HEK293 (cell line): ENCODE measurements around the gene TSPOAP1.
A peak's percentile ranks its signal among the peaks of the same experiment; 100 is the strongest.

Source experiments
- CTCF ChIA-PET: fragments of 350-600 bp; formaldehyde crosslinking; extraction: SDS; loops from one replicate; lab custom pipeline; 2021; ENCODE audit warnings: antibody characterized with exemption; lab: Yijun Ruan, JAX
- POLR2A ChIA-PET: fragments of 300-600 bp; formaldehyde crosslinking; extraction: SDS; loops from one replicate; lab custom pipeline; 2020; ENCODE audit warnings: antibody characterized with exemption, inconsistent platforms; lab: Yijun Ruan, JAX
- H3K27ac ChIP-seq: fragments of 200-500 bp; sonication (Bioruptor generic); 2 replicates; pipeline ENCODE4 v1.5.1; 2014; ENCODE audit warnings: low read depth, low read length, control low read depth, inconsistent platforms; ENCODE audit errors: extremely low read depth
- H3K36me3 ChIP-seq, 2 experiments: fragments of 200-500 bp in 1 of 2; sonication (Bioruptor generic) in 1 of 2; 1 replicate in 1 of 2; 2 replicates in 1 of 2; pipeline ENCODE4 v1.5.1; 2014 to 2017; ENCODE audit warnings: inconsistent platforms in 2 of 2, low read length in 2 of 2; ENCODE audit not compliant: control insufficient read depth in 2 of 2, insufficient read depth in 1 of 2
- H3K4me1 ChIP-seq: fragments of 200-500 bp; sonication (Bioruptor generic); 2 replicates; pipeline ENCODE4 v1.5.1; 2014; ENCODE audit warnings: mild to moderate bottlenecking, low read length, inconsistent platforms; ENCODE audit not compliant: control insufficient read depth, insufficient read depth
- H3K4me3 ChIP-seq: 2 replicates; pipeline ENCODE4 v1.5.1; 2011; ENCODE audit warnings: low read depth, mild to moderate bottlenecking, control low read depth, low read length, moderate library complexity
- H3K9me3 ChIP-seq: fragments of 200-500 bp; sonication (Bioruptor generic); 2 replicates; pipeline ENCODE4 v1.5.1; 2014; ENCODE audit warnings: low read depth, low read length, inconsistent platforms; ENCODE audit not compliant: control insufficient read depth, insufficient read depth
- BCL11A ChIP-seq: fragments of 450-650 bp; formaldehyde crosslinking; IDR thresholded peaks from 2 replicates; pipeline ENCODE4 v1.5.1; 2016; ENCODE audit warnings: low read depth, missing biosample characterization, missing genetic modification characterization
- FEZF1 ChIP-seq: fragments of 450-650 bp; formaldehyde crosslinking; IDR thresholded peaks from 2 replicates; pipeline ENCODE4 v1.5.1; 2016; ENCODE audit warnings: missing biosample characterization, missing genetic modification characterization
- MEIS1 ChIP-seq: sonication (generic); formaldehyde crosslinking; IDR thresholded peaks from 2 replicates; pipeline ENCODE4 v1.8.1; 2022; ENCODE audit warnings: missing genetic modification reagents, mild to moderate bottlenecking, borderline replicate concordance
- REST ChIP-seq: fragments of 450-650 bp; formaldehyde crosslinking; IDR thresholded peaks from 2 replicates; pipeline ENCODE4 v1.5.1; 2016; ENCODE audit warnings: missing biosample characterization, missing genetic modification characterization
- SP3 ChIP-seq: fragments of 450-650 bp; formaldehyde crosslinking; IDR thresholded peaks from 2 replicates; pipeline ENCODE4 v1.5.1; 2016; ENCODE audit warnings: missing biosample characterization, missing genetic modification characterization
- SP7 ChIP-seq: fragments of 450-650 bp; formaldehyde crosslinking; IDR thresholded peaks from 2 replicates; pipeline ENCODE4 v1.5.1; 2016; ENCODE audit warnings: missing biosample characterization, missing genetic modification characterization
- ZBTB17 ChIP-seq: fragments of 450-650 bp; formaldehyde crosslinking; IDR thresholded peaks from 2 replicates; pipeline ENCODE4 v1.5.1; 2016; ENCODE audit warnings: missing biosample characterization, missing genetic modification characterization
- ZBTB6 ChIP-seq: fragments of 450-650 bp; formaldehyde crosslinking; IDR thresholded peaks from 2 replicates; pipeline ENCODE4 v1.5.1; 2017; ENCODE audit warnings: missing biosample characterization, missing genetic modification characterization
- ZNF16 ChIP-seq: fragments of 450-650 bp; formaldehyde crosslinking; IDR thresholded peaks from 2 replicates; pipeline ENCODE4 v1.5.1; 2016; ENCODE audit warnings: low read depth, missing biosample characterization, missing genetic modification characterization
- ZNF169 ChIP-seq: fragments of 450-650 bp; formaldehyde crosslinking; IDR thresholded peaks from 2 replicates; pipeline ENCODE4 v1.5.1; 2016; ENCODE audit warnings: missing biosample characterization, missing genetic modification characterization
- ZNF202 ChIP-seq: fragments of 450-650 bp; formaldehyde crosslinking; IDR thresholded peaks from 2 replicates; pipeline ENCODE4 v1.5.1; 2016; ENCODE audit warnings: missing biosample characterization, missing genetic modification characterization, borderline replicate concordance
- ZNF292 ChIP-seq: fragments of 450-650 bp; formaldehyde crosslinking; IDR thresholded peaks from 2 replicates; pipeline ENCODE4 v1.5.1; 2016; ENCODE audit warnings: low read depth, missing biosample characterization, missing genetic modification characterization, borderline replicate concordance
- ZNF311 ChIP-seq: fragments of 450-650 bp; formaldehyde crosslinking; IDR thresholded peaks from 2 replicates; pipeline ENCODE4 v1.5.1; 2017; ENCODE audit warnings: missing biosample characterization, missing genetic modification characterization, borderline replicate concordance
- ZNF404 ChIP-seq: fragments of 450-650 bp; formaldehyde crosslinking; IDR thresholded peaks from 2 replicates; pipeline ENCODE4 v1.5.1; 2017; ENCODE audit warnings: missing biosample characterization, missing genetic modification characterization
- ZNF423 ChIP-seq: fragments of 450-650 bp; formaldehyde crosslinking; IDR thresholded peaks from 2 replicates; pipeline ENCODE4 v1.5.1; 2016; ENCODE audit warnings: missing biosample characterization, missing genetic modification characterization
- ZNF501 ChIP-seq: fragments of 450-650 bp; formaldehyde crosslinking; IDR thresholded peaks from 2 replicates; pipeline ENCODE4 v1.5.1; 2016; ENCODE audit warnings: missing biosample characterization, missing genetic modification characterization
- ZNF513 ChIP-seq: fragments of 450-650 bp; IDR thresholded peaks from 2 replicates; pipeline ENCODE4 v1.5.1; 2018; ENCODE audit warnings: missing biosample characterization, missing genetic modification characterization
- ZNF544 ChIP-seq: fragments of 450-650 bp; formaldehyde crosslinking; IDR thresholded peaks from 2 replicates; pipeline ENCODE4 v1.5.0; 2017; ENCODE audit warnings: missing biosample characterization, missing genetic modification characterization
- ZNF549 ChIP-seq: fragments of 450-650 bp; IDR thresholded peaks from 2 replicates; pipeline ENCODE4 v1.5.1; 2018; ENCODE audit warnings: missing biosample characterization, missing genetic modification characterization, mild to moderate bottlenecking, inconsistent platforms, moderate library complexity
- ZNF654 ChIP-seq: fragments of 450-650 bp; formaldehyde crosslinking; IDR thresholded peaks from 2 replicates; pipeline ENCODE4 v1.5.1; 2016; ENCODE audit warnings: low read depth, missing biosample characterization, missing genetic modification characterization
- ZNF664 ChIP-seq: fragments of 450-650 bp; formaldehyde crosslinking; IDR thresholded peaks from 2 replicates; pipeline ENCODE4 v1.5.1; 2016; ENCODE audit warnings: missing biosample characterization, missing genetic modification characterization
- ZNF837 ChIP-seq: fragments of 450-650 bp; formaldehyde crosslinking; IDR thresholded peaks from 2 replicates; pipeline ENCODE4 v1.5.1; 2016; ENCODE audit warnings: missing biosample characterization, missing genetic modification characterization
- TF ChIP-seq, protein P1 (sequence below): fragments of 450-650 bp; formaldehyde crosslinking; IDR thresholded peaks from 2 replicates; pipeline ENCODE4 v1.5.1; 2016; ENCODE audit warnings: missing biosample characterization, missing genetic modification characterization

Gene TSPOAP1

GRCh38 chr17:58351831-58352595 is 23.4 kb upstream of the TSPOAP1 start, which contains the start of gene SUPT4H1 (continued):
- TF ChIP-seq REST (tag by site-specific recombination) = no peak

DNA sequence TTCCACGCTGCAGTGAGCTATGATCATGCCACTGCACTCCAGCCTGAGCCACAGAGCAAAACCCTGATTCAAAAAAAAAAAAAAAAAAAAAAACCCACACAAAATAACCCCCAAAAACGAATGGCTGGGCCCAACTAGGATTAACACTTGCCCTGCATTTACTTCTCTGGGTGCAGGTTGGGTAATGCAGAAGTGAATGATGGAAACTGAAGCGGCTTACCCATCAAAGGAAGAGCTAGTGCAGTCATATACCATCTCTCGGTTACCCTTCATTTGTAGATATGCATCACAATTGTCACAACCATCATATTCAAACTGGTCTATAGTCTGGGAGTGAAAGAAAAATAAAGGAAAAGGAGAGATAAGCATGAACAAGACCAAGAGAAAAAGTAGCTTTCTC is 22.6 kb upstream of the TSPOAP1 start:
- ChIA-PET POLR2A (interaction anchor here (0.6 to 4.6 kb wide), 13 partner anchors 8 to 491 kb away, joined by 4 to 130 read pairs (median 11); partner anchors contain the start of gene RNF43), CTCF (interaction anchor here (0.7 to 3.6 kb wide), 11 partner anchors 14 to 100 kb away, joined by 3 to 15 read pairs (median 7); partner anchors contain the start of gene RNF43)
- TF ChIP-seq ZNF513 (tag by site-specific recombination) = no peak
- TF ChIP-seq ZNF202 (tag by site-specific recombination) = no peak
- no peak for TF ChIP-seq SP7 (tag by site-specific recombination)
- no peak for TF ChIP-seq SP3 (tag by site-specific recombination)
- TF ChIP-seq ZBTB6 = no peak
- no peak for TF ChIP-seq ZNF169 (tag by site-specific recombination)
- TF ChIP-seq ZNF837 (tag by site-specific recombination) = no peak
- no peak for TF ChIP-seq ZNF292 (tag by site-specific recombination)
- TF ChIP-seq ZNF664 = no peak
- TF ChIP-seq ZNF654 (tag by site-specific recombination) = no peak
- TF ChIP-seq, protein P1, sequence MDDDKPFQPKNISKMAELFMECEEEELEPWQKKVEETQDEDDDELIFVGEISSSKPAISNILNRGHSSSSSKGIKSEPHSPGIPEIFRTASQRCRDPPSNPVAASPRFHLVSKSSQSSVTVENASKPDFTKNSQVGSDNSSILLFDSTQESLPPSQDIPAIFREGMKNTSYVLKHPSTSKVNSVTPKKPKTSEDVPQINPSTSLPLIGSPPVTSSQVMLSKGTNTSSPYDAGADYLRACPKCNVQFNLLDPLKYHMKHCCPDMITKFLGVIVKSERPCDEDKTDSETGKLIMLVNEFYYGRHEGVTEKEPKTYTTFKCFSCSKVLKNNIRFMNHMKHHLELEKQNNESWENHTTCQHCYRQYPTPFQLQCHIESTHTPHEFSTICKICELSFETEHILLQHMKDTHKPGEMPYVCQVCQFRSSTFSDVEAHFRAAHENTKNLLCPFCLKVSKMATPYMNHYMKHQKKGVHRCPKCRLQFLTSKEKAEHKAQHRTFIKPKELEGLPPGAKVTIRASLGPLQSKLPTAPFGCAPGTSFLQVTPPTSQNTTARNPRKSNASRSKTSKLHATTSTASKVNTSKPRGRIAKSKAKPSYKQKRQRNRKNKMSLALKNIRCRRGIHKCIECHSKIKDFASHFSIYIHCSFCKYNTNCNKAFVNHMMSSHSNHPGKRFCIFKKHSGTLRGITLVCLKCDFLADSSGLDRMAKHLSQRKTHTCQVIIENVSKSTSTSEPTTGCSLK (tag by site-specific recombination) = no peak
- TF ChIP-seq ZBTB17 (tag by site-specific recombination) = no peak
- H3K36me3 ChIP-seq = peaks cover 33 to 68% of the 10 kb centered on the region in 2 experiments
- peak overlapping the region; percentile 93 for H3K4me3 ChIP-seq
- H3K4me1 ChIP-seq = peaks cover 9% of the 10 kb centered on the region
- no peak overlapping the region for H3K27ac ChIP-seq
- H3K9me3 ChIP-seq = no peaks in the 10 kb centered on the region

- Histone ChIP-seq H3K4me1 (peaks cover 4% of the 10 kb centered on the region), H3K36me3 (peaks cover 54 to 78% of the 10 kb centered on the region in 2 experiments), H3K27ac (no peak overlapping the region)
- CTCF ChIA-PET = interaction anchor here (0.5 to 2.2 kb wide), 5 partner anchors 31 to 226 kb away, joined by 3 to 16 read pairs (median 3); no protein-coding TSS in a partner anchor
- no peak for TF ChIP-seq ZNF423
- TF ChIP-seq ZNF501 (tag by site-specific recombination) = no peak
- no peak for TF ChIP-seq ZNF311 (tag by site-specific recombination)
- no peak for TF ChIP-seq ZNF16 (tag by site-specific recombination)
- no peak for TF ChIP-seq ZNF549
- TF ChIP-seq ZNF404 (tag by site-specific recombination) = no peak
- TF ChIP-seq FEZF1 (tag by site-specific recombination) = no peak
- TF ChIP-seq ZNF544 (tag by site-specific recombination) = no peak
- no peak for TF ChIP-seq BCL11A (tag by site-specific recombination)
- TF ChIP-seq SP7 (tag by site-specific recombination) = no peak
- no peak for TF ChIP-seq MEIS1
- TF ChIP-seq, all 188 proteins: peak for 0
- no peaks in the 10 kb centered on the region for H3K9me3 ChIP-seq
- POLR2A ChIA-PET = interaction anchor here (0.5 to 2.9 kb wide), 4 partner anchors 11 to 878 kb away, joined by 3 to 17 read pairs (median 8); partner anchors contain the start of gene RNF43
- H3K4me3 ChIP-seq = no peak overlapping the region
Measured at GRCh38 chr17:58348038-58348437, 19.4 kb upstream of the TSPOAP1 start.
